GM18517 (cell line): Measurements from ENCODE around the gene NRARP.
A peak's percentile ranks its signal among the peaks of the same experiment; 100 is the strongest.
"Not testable (repeated sequence)": the region's sequence is repeated elsewhere in the genome, so short reads cannot be mapped to it uniquely, and the experiment has no call there.

Experiments
- ATAC-seq: cut with Tn5 transposase; IDR thresholded peaks from one replicate; pipeline ENCODE4 v1.9.1; 2021; ENCODE audit warnings: mild to moderate bottlenecking, moderate library complexity; ENCODE audit not compliant: unreplicated experiment

The NRARP gene

GRCh38 chr9:137266162-137266527 is 35.9 kb downstream of the NRARP start:
- ATAC-seq: no peak

- ATAC-seq: no peak
Measured at GRCh38 chr9:137265496-137266161, 36.4 kb downstream of the NRARP start.

GRCh38 chr9:137264067-137264466 is 38.0 kb downstream of the NRARP start:
- no peak for ATAC-seq

GRCh38 chr9:137263506-137263905 is 38.6 kb downstream of the NRARP start:
- ATAC-seq: no peak

- no peak for ATAC-seq
Measured at GRCh38 chr9:137262909-137263285, 39.2 kb downstream of the NRARP start.

GRCh38 chr9:137262173-137262908 is 39.7 kb downstream of the NRARP start:
- ATAC-seq: not testable (repeated sequence)

- ATAC-seq: no peak
Measured at GRCh38 chr9:137256856-137257255, 45.2 kb downstream of the NRARP start.

GRCh38 chr9:137256362-137256761 is 45.7 kb downstream of the NRARP start:
- no peak for ATAC-seq

- no peak for ATAC-seq
Measured at GRCh38 chr9:137255448-137256114, 46.5 kb downstream of the NRARP start.

- ATAC-seq: peak; percentile 67
Measured at GRCh38 chr9:137254624-137255447, 47.2 kb downstream of the NRARP start, which contains the start of gene NELFB. NELFB (plus strand) TSS chr9:137255327.

- no peak for ATAC-seq
Measured at GRCh38 chr9:137253717-137254623, 48.1 kb downstream of the NRARP start.

- ATAC-seq: no peak
Measured at GRCh38 chr9:137252555-137253506, 49.2 kb downstream of the NRARP start.

- no peak for ATAC-seq
Measured at GRCh38 chr9:137251490-137252268, 50.4 kb downstream of the NRARP start.

GRCh38 chr9:137251194-137251461 is 50.9 kb downstream of the NRARP start, which contains the start of gene STPG3:
STPG3 (plus strand) TSS chr9:137251286; CDS start chr9:137251287, 1 bp downstream.
- no peak for ATAC-seq

- no peak for ATAC-seq
Measured at GRCh38 chr9:137250329-137251193, 51.5 kb downstream of the NRARP start.
